Fibroblast of mammary gland (primary cell): ENCODE measurements around the gene DBF4.
"Not testable (repeated sequence)": the region's sequence is repeated elsewhere in the genome, so short reads cannot be mapped to it uniquely, and the experiment has no call there.

Experiments used
- DNase-seq: peaks from one replicate; pipeline ENCODE4 v3.0.0-alpha.2; 2010; ENCODE audit warnings: low read depth
- H3K4me3 ChIP-seq: 2 replicates; pipeline ENCODE4 v1.5.1; 2011; ENCODE audit warnings: low read depth, mild to moderate bottlenecking, low read length, moderate library complexity; ENCODE audit not compliant: control insufficient read depth
- CTCF ChIP-seq: conservative IDR thresholded peaks from 2 replicates; pipeline ENCODE4 v1.5.1; 2011; ENCODE audit warnings: low read depth, low read length, inconsistent platforms; ENCODE audit not compliant: control insufficient read depth, insufficient read depth

DBF4 gene

GRCh38 chr7:87920578-87920977 is 44.3 kb downstream of the DBF4 start:
- DNase-seq: no peak
- TF ChIP-seq CTCF: no peak
- H3K4me3 ChIP-seq: no peak overlapping the region

GRCh38 chr7:87922759-87923395 is 46.6 kb downstream of the DBF4 start:
- H3K4me3 ChIP-seq, DNase-seq: not testable (repeated sequence)

DNA sequence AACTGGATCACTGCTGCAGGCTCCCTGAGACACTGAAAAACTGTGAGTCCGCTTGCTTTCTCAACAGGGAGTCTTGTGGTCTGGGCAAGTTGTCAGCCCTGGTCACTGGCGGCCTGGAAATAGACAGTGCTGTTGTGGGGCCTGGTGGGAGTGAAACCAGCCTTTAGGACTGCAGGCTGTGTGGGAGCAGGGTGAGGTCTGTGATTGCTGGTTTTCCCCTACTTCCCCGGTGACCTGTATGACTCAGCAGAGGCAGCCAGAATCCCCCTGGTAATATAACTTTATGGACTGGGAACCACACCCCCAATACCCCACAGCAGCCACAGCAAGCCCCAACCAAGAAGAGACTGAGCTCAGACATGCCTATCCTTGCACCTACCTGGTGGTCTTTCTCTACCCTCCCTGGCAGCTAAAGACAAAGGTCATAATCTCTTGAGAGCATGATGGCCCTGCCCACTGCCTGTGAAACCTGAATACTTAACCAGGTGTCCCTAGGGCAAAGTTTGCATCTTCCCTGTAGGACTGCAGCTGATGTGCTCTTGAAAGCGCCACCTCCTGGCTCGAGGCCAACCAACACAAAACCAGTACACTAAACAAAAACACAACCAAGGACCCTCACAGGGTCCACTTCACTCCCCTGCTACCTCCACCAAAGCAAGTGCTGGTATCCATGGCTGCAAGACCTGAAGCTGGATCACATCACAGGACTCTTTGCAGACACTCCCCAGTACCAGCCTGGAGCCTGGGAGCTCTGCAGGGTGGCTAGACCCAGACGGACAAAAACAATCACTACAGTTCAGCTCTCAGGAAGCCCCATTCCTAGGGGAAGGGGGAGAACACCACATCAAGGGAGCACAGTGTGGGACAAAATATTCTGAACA is 50.5 kb downstream of the DBF4 start:
- H3K4me3 ChIP-seq: no peak overlapping the region
- peak; percentile 32 for DNase-seq
- TF ChIP-seq CTCF: no peak

GRCh38 chr7:87933605-87933952 is 57.3 kb downstream of the DBF4 start:
- H3K4me3 ChIP-seq: peak overlapping the region; percentile 61
- TF ChIP-seq CTCF: no peak
- DNase-seq: no peak

DNA sequence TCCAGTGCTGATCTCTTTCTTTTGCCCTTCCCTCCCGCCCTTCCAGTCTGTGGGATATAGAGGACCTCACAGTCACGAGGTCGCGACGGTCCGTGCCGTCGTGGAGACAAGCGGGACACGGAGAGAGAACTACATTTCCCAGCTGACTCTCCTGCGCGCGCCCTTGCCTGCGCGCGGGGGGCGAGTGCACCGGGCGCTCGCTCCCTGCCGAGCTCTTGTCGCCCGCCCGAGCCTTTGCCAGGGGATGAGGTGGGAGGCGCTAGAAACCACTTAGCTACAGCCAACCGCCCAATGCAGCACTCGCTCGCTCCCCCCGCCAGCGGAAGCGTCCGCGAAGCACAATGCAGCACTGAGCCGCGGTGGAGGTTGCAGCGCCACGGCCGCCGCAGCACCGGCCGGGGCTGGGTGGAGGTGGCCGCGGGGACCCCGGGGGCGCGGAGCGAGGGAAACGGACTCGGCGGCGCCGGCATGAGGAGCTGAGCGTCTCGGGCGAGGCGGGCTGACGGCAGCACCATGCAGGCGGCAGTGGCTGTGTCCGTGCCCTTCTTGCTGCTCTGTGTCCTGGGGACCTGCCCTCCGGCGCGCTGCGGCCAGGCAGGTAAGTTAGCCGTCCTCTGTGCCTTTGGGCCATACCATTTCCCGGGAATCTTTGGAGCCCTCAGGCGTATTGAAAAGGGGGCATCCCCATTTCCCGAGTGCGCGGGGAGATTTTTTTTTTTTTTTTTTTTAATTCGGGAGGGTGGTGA is 57.8 kb downstream of the DBF4 start, which contains the start of gene ADAM22:
TSS of gene ADAM22 (plus strand) at position 299 of the 746 bp plus-strand sequence. CDS start at position 514, 215 bp downstream.
- no peak for TF ChIP-seq CTCF
- peak; percentile 77 for DNase-seq
- peak within 1 kb of the TSS; percentile 61 for H3K4me3 ChIP-seq

- peak; percentile 19 for DNase-seq
- peak overlapping the region; percentile 61 for H3K4me3 ChIP-seq
- no peak for TF ChIP-seq CTCF
Observed at GRCh38 chr7:87934699-87935383, 58.5 kb downstream of the DBF4 start.
